HCT116 (cell line): Measurements from ENCODE around the gene MYH7.

Source experiments
- CEBPB ChIP-seq: IDR thresholded peaks from 2 replicates; pipeline ENCODE4 v1.6.1; 2012; ENCODE audit warnings: low read depth
- CTCF ChIP-seq, 3 experiments: fragments of 200-600 bp in 1 of 3; sonication (generic) in 1 of 3; IDR thresholded peaks in 2 of 3; conservative IDR thresholded peaks in 1 of 3; 2 replicates each; pipeline ENCODE4 v1.5.1; 2012 to 2017; ENCODE audit warnings: low read depth in 2 of 3, low read length in 2 of 3, antibody characterized with exemption in 1 of 3, borderline replicate concordance in 1 of 3, control low read depth in 1 of 3, mild to moderate bottlenecking in 1 of 3, mixed read lengths in 1 of 3, mixed run types in 1 of 3, moderate library complexity in 1 of 3; ENCODE audit not compliant: insufficient read depth in 1 of 3
- EZH2 ChIP-seq: fragments of 200-600 bp; sonication (generic); IDR thresholded peaks from 2 replicates; pipeline ENCODE4 v1.6.1; 2017; ENCODE audit warnings: antibody characterized with exemption, mixed run types
- POLR2A ChIP-seq: IDR thresholded peaks from 2 replicates; pipeline ENCODE4 v1.7.0; 2011; ENCODE audit warnings: borderline replicate concordance; ENCODE audit not compliant: insufficient read depth, insufficient read length; ENCODE audit errors: extremely low read depth
- POLR2AphosphoS5 ChIP-seq: IDR thresholded peaks from 2 replicates; pipeline ENCODE4 v1.6.1; 2011; ENCODE audit warnings: mild to moderate bottlenecking, low read depth, low read length, moderate library complexity
- RAD21 ChIP-seq: IDR thresholded peaks from 2 replicates; pipeline ENCODE4 v1.6.1; 2012; ENCODE audit warnings: low read depth, mild to moderate bottlenecking
- SP1 ChIP-seq: IDR thresholded peaks from 2 replicates; pipeline ENCODE4 v1.6.1; 2012; ENCODE audit warnings: low read depth
- ZNF274 ChIP-seq: fragments of 200-500 bp; sonication (Bioruptor generic); IDR thresholded peaks from 2 replicates; pipeline ENCODE4 v1.6.1; 2014; ENCODE audit warnings: mild to moderate bottlenecking, low read depth, low read length, inconsistent platforms

- no peak for TF ChIP-seq POLR2A
- no peak for TF ChIP-seq CTCF (IDR thresholded peaks at IDR 0.05 in 2 of 3, conservative IDR thresholded peaks at IDR 0.05 in 1 of 3; ENCODE audit: borderline replicate concordance in 1 of 3, insufficient read depth in 1 of 3, low read depth in 2 of 3, low read length in 2 of 3)
- TF ChIP-seq EZH2 = no peak
- TF ChIP-seq POLR2AphosphoS5 = no peak
- TF ChIP-seq RAD21 = no peak
- no peak for TF ChIP-seq SP1
- no peak for TF ChIP-seq ZNF274
- TF ChIP-seq CEBPB = no peak
These were observed 13.9 kb upstream of the MYH7 start for GRCh38 chr14:23449314-23449713.
